ENCODE data around the gene DIPK1C.

DIPK1C gene

DNA sequence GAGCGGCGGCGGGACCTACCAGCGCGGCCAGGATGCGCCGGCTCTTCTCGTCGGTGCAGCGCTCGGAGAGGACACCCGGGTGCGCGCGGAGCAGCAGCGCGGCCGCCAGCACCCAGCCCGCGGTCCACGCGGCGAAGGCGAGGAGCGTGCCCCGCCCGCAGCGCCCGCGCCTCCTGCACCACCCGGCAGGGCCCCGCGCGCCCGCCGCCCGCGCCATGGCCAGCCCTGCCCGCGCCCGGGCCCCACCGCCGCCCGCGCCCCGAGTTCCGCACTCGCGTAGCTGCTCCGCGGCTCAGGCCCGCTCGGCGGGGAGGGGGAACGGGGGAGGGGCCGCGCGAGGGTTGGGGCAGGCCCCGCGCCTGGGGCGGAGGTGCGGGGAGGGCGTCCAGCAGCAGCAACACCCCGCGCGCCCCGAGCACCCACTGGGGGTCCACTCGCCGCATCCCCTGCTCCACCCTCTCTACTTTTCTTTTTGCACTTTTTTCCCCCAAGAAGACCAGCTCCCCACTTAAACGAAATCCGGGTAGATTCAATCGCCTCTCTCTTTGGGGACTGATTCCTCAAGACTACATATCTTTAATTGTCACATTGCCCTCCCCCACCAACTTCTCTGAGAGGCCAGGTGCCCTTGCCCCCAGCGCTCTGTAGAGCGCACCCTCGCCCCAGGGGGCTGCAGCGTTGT lies at the start of gene DIPK1C:
DIPK1C (minus strand) TSS at position 266 of the 682 bp plus-strand sequence; CDS start at position 217, 49 bp downstream.
- H3K4me3 ChIP-seq (ENCODE audit: low read depth, low read length), result no peak within 1 kb of the TSS

DNA sequence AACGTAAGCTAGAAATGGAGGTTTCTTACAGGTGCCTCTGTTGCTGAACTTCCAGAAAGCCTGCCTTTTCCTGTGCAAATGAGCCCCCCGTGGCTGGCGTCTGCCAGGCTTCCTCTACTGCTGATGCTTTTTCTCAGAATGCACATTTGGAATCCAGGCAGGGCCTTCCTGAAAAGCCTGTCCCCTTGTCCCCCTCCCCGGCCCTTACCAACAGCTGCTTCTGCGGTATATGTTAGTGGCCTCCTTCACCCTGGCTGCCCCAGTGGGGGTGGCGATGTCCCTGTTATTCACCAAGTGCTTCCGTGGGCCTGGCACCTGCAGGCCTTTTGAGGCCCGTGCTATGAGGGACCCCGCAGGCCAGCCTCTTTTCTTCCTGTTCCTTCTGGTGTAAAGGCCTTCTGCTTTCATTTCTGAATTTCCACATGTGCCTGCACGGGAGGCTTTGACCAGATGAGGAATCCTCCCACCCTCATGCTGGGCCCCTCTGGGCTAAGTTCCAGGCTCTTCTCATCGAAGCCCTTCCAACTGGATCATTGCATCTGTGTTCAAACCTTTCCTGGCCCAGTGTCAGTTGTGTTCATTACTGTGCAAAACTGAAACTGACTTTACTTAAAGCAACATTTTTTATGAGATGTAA lies 49.5 kb upstream of the DIPK1C start:
- TF ChIP-seq, protein P1, sequence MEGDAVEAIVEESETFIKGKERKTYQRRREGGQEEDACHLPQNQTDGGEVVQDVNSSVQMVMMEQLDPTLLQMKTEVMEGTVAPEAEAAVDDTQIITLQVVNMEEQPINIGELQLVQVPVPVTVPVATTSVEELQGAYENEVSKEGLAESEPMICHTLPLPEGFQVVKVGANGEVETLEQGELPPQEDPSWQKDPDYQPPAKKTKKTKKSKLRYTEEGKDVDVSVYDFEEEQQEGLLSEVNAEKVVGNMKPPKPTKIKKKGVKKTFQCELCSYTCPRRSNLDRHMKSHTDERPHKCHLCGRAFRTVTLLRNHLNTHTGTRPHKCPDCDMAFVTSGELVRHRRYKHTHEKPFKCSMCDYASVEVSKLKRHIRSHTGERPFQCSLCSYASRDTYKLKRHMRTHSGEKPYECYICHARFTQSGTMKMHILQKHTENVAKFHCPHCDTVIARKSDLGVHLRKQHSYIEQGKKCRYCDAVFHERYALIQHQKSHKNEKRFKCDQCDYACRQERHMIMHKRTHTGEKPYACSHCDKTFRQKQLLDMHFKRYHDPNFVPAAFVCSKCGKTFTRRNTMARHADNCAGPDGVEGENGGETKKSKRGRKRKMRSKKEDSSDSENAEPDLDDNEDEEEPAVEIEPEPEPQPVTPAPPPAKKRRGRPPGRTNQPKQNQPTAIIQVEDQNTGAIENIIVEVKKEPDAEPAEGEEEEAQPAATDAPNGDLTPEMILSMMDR (IDR thresholded peaks at IDR 0.05; ENCODE audit: borderline replicate concordance, insufficient read depth, low read depth, low read length), result no peak

More for the DNA sequence above, at the start of gene DIPK1C:
- TF ChIP-seq, protein P1 (IDR thresholded peaks at IDR 0.05; ENCODE audit: borderline replicate concordance, insufficient read depth, low read depth, low read length), result no peak

DNA sequence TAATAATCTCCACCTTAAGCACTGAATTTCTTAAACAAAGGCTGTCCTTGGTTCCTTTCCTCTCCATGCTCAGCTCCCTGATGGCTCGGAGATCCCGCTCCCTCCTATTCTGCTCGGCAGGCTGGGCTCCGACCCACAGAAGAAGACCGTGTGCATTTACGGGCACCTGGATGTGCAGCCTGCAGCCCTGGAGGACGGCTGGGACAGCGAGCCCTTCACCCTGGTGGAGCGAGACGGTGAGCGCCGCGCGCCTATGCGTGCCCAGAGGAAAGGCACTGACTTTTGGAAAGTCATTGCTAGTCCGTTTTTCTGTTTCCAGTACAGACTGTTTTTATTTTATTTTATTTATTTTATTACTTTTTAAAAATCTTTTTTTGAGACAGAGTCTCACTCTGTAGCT lies 48.7 kb upstream of the DIPK1C start:
- TF ChIP-seq, protein P1 (IDR thresholded peaks at IDR 0.05; ENCODE audit: borderline replicate concordance, insufficient read depth, low read depth, low read length), result no peak
- H3K4me3 ChIP-seq (ENCODE audit: low read depth, low read length), result no peak overlapping the region

More for the DNA sequence above, 49.5 kb upstream of the DIPK1C start:
- no peak overlapping the region for H3K4me3 ChIP-seq (ENCODE audit: low read depth, low read length)

DNA sequence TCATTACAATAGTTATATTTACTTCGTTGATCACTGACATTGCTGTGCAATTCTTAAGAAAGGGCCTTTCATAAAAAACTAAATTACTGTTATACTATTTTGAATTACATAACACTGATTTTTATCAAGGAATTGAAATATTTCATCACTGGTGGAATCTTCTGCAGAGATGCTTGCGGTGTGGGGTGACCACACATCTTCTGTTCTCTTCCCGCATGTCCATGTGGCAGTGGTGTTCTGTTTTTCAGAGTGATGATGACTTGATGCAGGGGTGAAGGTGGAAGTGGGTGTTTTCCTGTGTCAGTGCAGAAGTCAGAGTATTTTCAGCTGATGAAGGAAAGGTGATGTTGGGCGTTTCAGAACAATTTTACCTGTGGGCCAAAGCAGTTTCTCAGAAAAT lies 46.0 kb upstream of the DIPK1C start:
- no peak overlapping the region for H3K4me3 ChIP-seq (ENCODE audit: low read depth, low read length)
- TF ChIP-seq, protein P1 (IDR thresholded peaks at IDR 0.05; ENCODE audit: borderline replicate concordance, insufficient read depth, low read depth, low read length), result no peak

DNA sequence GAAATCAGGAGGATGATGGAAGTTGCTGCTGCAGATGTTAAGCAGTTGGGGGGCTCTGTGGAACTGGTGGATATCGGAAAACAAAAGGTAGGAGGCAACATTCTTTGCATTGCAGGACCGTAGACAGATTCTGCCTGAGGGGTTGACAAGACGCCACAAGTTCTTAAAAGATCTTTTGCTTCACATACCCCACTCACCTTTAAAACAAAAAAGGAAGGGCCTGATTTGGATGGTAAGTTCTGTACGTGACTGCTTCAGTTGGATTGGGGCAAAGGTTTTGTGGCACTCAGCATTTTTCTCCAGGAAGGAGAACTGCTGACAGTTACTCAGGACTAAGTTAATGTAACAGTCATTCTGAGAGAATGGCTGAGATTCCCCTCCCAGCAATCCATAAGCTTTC lies 44.3 kb upstream of the DIPK1C start:
- TF ChIP-seq, protein P1 (IDR thresholded peaks at IDR 0.05; ENCODE audit: borderline replicate concordance, insufficient read depth, low read depth, low read length), result no peak
- H3K4me3 ChIP-seq (ENCODE audit: low read depth, low read length), result peak overlapping the region; percentile 31

DNA sequence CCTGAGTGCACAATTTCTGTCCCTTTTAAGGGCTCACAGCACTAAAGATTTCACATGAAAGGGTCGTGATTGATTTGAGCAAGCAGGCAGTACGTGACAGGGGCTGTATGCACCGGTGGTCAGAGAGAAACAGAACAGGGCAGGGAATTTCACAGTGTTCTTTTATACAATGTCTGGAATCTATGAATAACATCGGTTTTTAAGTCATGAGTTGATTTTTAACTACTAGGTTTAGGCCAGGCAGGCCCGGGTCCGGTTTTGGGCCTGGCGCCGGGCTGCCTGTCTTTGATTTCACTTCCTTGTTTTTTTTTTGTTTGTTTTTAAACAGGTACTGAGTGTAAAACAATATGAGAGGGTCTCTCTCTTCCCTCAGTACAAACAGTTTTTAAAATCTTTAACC lies 43.7 kb upstream of the DIPK1C start:
- H3K4me3 ChIP-seq (ENCODE audit: low read depth, low read length), result peak overlapping the region; percentile 31

DNA sequence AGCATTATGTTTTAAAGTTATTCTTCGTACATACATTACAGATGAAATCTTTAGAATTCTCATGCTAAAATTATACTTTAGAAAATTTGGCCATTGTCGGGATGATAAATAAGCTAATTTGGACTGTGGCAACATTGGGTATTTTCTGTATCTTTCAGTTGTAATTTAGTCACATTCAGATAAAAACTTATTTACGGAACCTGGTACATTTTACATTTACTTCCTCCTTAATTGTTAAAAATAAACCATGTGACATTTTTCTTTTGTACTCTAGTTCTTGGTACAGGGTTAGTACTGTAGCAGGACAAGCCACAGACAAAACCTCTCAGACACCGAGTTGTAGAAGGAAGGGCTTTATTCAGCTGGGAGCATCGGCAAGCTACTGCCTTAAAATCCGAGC lies 43.3 kb upstream of the DIPK1C start:
- TF ChIP-seq, protein P1 (IDR thresholded peaks at IDR 0.05; ENCODE audit: borderline replicate concordance, insufficient read depth, low read depth, low read length), result no peak
- peak overlapping the region; percentile 31 for H3K4me3 ChIP-seq (ENCODE audit: low read depth, low read length)
